ENCODE results near the gene LRRC27. TPM values are rescaled to one million over a fixed set of nuclear protein-coding genes. Genes with fewer than 3 reads are reported as not detected.

Gene LRRC27
- total RNA-seq, 3 donors from 2014 or later, result 6.2 to 19.3 (median 8.2) TPM

DNA sequence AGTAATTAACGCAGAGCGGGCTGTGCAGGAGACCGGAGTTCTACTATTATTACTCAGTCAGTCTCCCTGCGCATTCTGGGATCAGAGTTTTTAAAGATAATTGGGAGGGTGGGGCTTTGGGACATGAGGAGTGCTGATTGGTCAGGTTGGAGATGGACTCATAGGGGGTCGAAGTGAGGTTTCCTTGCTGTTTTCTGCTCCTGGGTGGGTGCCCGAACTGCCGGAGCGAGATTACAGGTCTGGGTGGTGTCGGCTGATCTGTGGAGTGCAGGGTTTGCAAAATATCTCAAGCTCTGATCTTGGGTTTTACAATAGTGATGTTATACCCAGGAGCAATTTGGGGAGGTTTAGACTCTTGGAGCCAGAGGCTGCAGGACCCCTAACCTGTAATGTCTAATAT, 3.9 kb upstream of the LRRC27 start:
- Histone ChIP-seq H3K4me3 (no peak overlapping the region), H3K4me1 (peaks cover 0 to 6% of the 10 kb centered on the region in 2 donors), H3K36me3 (no peaks in the 10 kb centered on the region), H3K9me3 (no peaks in the 10 kb centered on the region), H3K27me3 (no peaks in the 10 kb centered on the region), H3K27ac (no peak overlapping the region)
- DNase-seq (ENCODE audit: low spot score in 2 of 2), result no peak
- intact Hi-C loops (cut with DNase I; ENCODE audit: low total_unique reads), result no loop called here
- TF ChIP-seq POLR2A (IDR thresholded peaks at IDR 0.05), result no peak

DNA sequence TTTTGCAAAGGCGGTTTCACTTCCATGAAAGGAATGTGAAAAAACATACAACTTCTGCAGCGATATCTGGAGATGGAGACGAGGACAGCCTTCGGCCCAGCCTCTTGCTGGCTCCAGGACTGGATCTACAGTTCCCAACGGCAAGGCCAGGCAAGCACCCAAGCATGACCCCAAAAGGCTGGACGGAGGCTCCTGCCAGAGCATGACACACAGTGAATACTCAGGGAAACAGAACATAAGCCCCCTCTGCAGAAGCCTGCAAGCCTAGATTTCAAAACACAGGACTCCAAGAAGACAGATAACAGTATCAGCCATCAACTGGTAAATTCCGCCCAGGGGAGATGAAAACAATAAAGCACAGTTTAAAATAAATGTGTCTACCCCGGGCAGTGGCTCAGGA, 3.3 kb upstream of the LRRC27 start:
- Histone ChIP-seq H3K4me1 (peaks cover 0 to 6% of the 10 kb centered on the region in 2 donors), H3K9me3 (no peaks in the 10 kb centered on the region), H3K36me3 (no peaks in the 10 kb centered on the region), H3K27me3 (no peaks in the 10 kb centered on the region), H3K27ac (no peak overlapping the region), H3K4me3 (no peak overlapping the region)
- DNase-seq (ENCODE audit: low spot score in 2 of 2), result no peak
- TF ChIP-seq, protein P1, sequence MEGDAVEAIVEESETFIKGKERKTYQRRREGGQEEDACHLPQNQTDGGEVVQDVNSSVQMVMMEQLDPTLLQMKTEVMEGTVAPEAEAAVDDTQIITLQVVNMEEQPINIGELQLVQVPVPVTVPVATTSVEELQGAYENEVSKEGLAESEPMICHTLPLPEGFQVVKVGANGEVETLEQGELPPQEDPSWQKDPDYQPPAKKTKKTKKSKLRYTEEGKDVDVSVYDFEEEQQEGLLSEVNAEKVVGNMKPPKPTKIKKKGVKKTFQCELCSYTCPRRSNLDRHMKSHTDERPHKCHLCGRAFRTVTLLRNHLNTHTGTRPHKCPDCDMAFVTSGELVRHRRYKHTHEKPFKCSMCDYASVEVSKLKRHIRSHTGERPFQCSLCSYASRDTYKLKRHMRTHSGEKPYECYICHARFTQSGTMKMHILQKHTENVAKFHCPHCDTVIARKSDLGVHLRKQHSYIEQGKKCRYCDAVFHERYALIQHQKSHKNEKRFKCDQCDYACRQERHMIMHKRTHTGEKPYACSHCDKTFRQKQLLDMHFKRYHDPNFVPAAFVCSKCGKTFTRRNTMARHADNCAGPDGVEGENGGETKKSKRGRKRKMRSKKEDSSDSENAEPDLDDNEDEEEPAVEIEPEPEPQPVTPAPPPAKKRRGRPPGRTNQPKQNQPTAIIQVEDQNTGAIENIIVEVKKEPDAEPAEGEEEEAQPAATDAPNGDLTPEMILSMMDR (IDR thresholded peaks at IDR 0.05), result no peak
- no peak for TF ChIP-seq POLR2A (IDR thresholded peaks at IDR 0.05)
- no peak for TF ChIP-seq POLR2AphosphoS5 (IDR thresholded peaks at IDR 0.05)
- intact Hi-C loops (cut with DNase I; ENCODE audit: low total_unique reads), result no loop called here

DNA sequence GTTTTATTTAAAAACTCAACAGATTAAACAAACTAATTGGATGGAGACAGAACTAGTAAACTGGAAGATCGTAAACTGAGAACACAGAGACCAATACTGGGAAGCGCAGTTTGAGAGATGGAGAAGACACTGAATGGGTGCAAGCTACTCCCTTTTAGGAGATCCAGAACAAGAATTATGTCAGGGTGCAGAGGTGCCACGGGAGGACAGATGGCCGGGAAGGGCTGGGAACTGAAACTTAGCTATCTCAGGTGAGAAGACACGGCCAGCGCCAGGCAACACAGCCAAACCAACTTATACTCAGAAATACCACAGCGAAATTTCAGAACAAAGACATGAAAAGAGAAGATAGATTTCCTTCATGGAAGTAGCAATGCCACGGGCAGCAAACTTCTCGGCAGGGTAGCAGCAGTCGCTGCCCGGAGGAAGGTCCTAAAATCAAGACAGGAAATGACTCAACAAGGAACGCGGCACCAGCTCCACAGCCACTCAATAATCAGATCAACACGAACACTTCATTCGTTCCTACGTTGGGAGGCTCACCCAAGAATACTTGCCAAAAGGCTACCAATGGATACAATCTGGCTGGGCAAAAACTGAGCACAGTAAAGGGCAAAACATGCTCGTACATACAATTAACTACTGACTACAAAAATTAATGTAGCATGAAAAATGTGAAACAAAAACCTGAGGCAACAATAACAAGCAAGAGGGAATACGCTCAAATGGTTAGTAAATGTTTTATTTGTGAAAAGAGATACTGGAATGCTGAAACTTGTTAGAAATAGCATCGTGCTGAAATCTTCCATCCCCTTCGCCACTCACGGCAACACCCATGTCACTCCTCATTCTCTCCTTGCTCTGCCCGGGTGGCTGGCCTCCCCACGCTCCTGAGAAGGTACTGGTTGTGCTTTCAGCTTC, 2.2 kb upstream of the LRRC27 start:
- Histone ChIP-seq H3K4me3 (peak overlapping the region; percentile 11 to 74 (median 29)), H3K9me3 (no peaks in the 10 kb centered on the region), H3K36me3 (no peaks in the 10 kb centered on the region), H3K27me3 (no peaks in the 10 kb centered on the region), H3K4me1 (peaks cover 0 to 6% of the 10 kb centered on the region in 2 donors), H3K27ac (peak overlapping the region in 1 of 2 donors; percentile 26)
- no peak for DNase-seq (ENCODE audit: low spot score in 2 of 2)
- TF ChIP-seq, protein P1 (IDR thresholded peaks at IDR 0.05), result no peak
- TF ChIP-seq POLR2A (IDR thresholded peaks at IDR 0.05) (no peak), POLR2AphosphoS5 (IDR thresholded peaks at IDR 0.05) (no peak)
- intact Hi-C loops (cut with DNase I; ENCODE audit: low total_unique reads), result no loop called here

DNA sequence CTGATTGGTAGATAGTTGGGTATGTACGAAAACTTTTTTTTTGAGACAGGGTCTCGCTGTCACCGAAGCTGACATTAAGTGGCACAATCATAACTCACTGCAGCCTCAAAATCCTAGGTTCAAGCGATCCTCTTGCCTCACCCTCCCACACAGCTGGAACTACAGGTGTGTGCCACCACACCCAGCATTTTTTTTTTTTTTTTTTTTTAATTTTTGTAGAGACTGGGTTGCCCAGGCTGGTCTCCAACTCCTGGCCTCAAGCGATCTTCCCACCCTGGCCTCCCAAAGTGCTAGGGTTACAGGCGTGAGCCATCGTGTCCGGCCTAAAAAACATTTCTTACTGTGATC, 1.5 kb upstream of the LRRC27 start:
- no peak for DNase-seq (ENCODE audit: low spot score in 2 of 2)
- Histone ChIP-seq H3K9me3 (no peaks in the 10 kb centered on the region), H3K27ac (peak overlapping the region in 1 of 2 donors; percentile 26), H3K4me1 (peaks cover 0 to 6% of the 10 kb centered on the region in 2 donors), H3K36me3 (no peaks in the 10 kb centered on the region), H3K4me3 (peak overlapping the region; percentile 74 to 91 (median 87)), H3K27me3 (no peaks in the 10 kb centered on the region)
- TF ChIP-seq, protein P1 (IDR thresholded peaks at IDR 0.05), result no peak
- TF ChIP-seq POLR2AphosphoS5 (IDR thresholded peaks at IDR 0.05) (no peak), POLR2A (IDR thresholded peaks at IDR 0.05) (no peak)
- intact Hi-C loops (cut with DNase I; ENCODE audit: low total_unique reads), result no loop called here

DNA sequence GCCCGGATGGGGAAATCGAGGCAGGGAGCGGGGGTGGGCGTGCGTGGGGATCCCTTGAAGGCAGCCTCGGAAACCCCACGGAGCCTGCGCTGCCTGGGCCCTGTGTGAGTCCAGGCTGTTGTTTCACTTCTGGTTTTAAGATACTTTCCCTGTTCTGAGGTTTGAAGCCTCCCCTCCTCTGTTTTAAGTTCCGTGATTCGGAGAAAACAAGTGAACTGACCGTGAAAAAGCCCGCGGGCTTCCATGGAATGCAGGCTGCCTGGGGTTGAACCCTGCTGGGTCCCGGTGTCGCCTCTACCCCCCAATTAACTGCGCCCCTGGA, 401 bp downstream of the LRRC27 start:
- Histone ChIP-seq H3K27me3 (no peaks in the 10 kb centered on the region), H3K9me3 (no peaks in the 10 kb centered on the region), H3K27ac (peak overlapping the region; percentile 79 to 88), H3K36me3 (no peaks in the 10 kb centered on the region), H3K4me1 (peaks cover 0 to 6% of the 10 kb centered on the region in 2 donors), H3K4me3 (peak overlapping the region; percentile 74 to 91 (median 87))
- DNase-seq (ENCODE audit: low spot score in 2 of 2), result no peak
- intact Hi-C loops (cut with DNase I; ENCODE audit: low total_unique reads), result no loop called here
- no peak for TF ChIP-seq POLR2A (IDR thresholded peaks at IDR 0.05)
- TF ChIP-seq, protein P1 (IDR thresholded peaks at IDR 0.05), result no peak
- TF ChIP-seq POLR2AphosphoS5 (IDR thresholded peaks at IDR 0.05), result no peak

Measured in breast epithelium (tissue), 4 donors.